HG03342 (cell line): ENCODE results near the gene GADD45GIP1.
A peak's percentile ranks its signal among the peaks of the same experiment; 100 is the strongest.
"Not testable (repeated sequence)": the region's sequence is repeated elsewhere in the genome, so short reads cannot be mapped to it uniquely, and the experiment has no call there.

Experiments
- ATAC-seq: cut with Tn5 transposase; IDR thresholded peaks from one replicate; pipeline ENCODE4 v1.9.1; 2021; ENCODE audit warnings: mild to moderate bottlenecking, moderate library complexity; ENCODE audit not compliant: unreplicated experiment

GADD45GIP1 gene

GRCh38 chr19:12944104-12944674 lies 12.8 kb downstream of the GADD45GIP1 start:
- no peak for ATAC-seq

DNA sequence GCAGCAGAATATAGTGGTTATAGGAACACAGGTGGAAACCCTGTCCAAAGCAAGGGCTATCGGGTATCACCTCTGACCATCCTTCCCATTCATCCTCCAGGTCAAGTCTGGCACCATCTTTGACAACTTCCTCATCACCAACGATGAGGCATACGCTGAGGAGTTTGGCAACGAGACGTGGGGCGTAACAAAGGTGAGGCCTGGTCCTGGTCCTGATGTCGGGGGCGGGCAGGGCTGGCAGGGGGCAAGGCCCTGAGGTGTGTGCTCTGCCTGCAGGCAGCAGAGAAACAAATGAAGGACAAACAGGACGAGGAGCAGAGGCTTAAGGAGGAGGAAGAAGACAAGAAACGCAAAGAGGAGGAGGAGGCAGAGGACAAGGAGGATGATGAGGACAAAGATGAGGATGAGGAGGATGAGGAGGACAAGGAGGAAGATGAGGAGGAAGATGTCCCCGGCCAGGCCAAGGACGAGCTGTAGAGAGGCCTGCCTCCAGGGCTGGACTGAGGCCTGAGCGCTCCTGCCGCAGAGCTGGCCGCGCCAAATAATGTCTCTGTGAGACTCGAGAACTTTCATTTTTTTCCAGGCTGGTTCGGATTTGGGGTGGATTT lies 13.5 kb downstream of the GADD45GIP1 start:
- no peak for ATAC-seq

GRCh38 chr19:12940897-12941296 lies 16.1 kb downstream of the GADD45GIP1 start:
- no peak for ATAC-seq

DNA sequence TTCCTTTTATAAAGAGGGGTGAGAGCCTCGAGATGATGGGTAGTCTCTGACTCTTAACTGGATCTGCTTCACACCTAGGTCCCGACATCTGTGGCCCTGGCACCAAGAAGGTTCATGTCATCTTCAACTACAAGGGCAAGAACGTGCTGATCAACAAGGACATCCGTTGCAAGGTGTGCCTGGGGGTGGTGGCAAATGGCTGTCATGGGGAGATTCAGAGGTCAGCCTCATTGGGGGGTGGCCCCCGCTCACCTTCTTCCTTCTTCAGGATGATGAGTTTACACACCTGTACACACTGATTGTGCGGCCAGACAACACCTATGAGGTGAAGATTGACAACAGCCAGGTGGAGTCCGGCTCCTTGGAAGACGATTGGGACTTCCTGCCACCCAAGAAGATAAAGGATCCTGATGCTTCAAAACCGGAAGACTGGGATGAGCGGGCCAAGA lies 17.0 kb downstream of the GADD45GIP1 start:
- ATAC-seq = no peak

GRCh38 chr19:12938779-12939601 lies 18.0 kb downstream of the GADD45GIP1 start:
- peak; percentile 4 for ATAC-seq

GRCh38 chr19:12937927-12938778 lies 18.9 kb downstream of the GADD45GIP1 start, which contains the start of gene CALR:
Gene CALR (plus strand): TSS chr19:12938609. CDS start chr19:12938680, 71 bp downstream.
- peak; percentile 81 for ATAC-seq

GRCh38 chr19:12937093-12937926 lies 19.7 kb downstream of the GADD45GIP1 start:
- no peak for ATAC-seq

DNA sequence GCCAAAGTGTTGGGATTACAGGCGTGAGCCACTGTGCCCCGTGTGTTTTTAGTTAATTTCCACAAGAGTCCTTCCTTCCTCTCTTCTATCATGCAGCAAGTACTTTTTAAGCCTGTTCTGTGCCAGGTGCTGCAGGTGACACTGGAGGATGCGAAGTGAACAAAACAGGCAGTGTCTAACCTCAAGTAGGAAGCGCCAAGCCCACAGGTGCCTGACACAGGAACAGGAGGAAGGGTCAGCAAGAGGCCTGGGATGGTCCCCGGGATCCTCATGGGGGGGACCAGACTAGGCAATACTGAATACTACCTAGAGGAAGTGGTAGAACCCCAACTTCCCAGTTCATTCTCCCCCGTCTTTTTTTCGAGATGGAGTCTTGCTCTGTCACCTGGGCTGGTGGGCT lies 20.4 kb downstream of the GADD45GIP1 start:
- ATAC-seq = no peak

GRCh38 chr19:12935071-12935470 lies 22.0 kb downstream of the GADD45GIP1 start:
- ATAC-seq = no peak

- peak; percentile 26 for ATAC-seq
Measured at GRCh38 chr19:12933287-12934072, 23.5 kb downstream of the GADD45GIP1 start, which contains the start of gene FARSA. Gene FARSA (minus strand): TSS chr19:12933711. CDS start chr19:12933696, 15 bp downstream.

GRCh38 chr19:12932392-12933286 lies 24.4 kb downstream of the GADD45GIP1 start:
- no peak for ATAC-seq

DNA sequence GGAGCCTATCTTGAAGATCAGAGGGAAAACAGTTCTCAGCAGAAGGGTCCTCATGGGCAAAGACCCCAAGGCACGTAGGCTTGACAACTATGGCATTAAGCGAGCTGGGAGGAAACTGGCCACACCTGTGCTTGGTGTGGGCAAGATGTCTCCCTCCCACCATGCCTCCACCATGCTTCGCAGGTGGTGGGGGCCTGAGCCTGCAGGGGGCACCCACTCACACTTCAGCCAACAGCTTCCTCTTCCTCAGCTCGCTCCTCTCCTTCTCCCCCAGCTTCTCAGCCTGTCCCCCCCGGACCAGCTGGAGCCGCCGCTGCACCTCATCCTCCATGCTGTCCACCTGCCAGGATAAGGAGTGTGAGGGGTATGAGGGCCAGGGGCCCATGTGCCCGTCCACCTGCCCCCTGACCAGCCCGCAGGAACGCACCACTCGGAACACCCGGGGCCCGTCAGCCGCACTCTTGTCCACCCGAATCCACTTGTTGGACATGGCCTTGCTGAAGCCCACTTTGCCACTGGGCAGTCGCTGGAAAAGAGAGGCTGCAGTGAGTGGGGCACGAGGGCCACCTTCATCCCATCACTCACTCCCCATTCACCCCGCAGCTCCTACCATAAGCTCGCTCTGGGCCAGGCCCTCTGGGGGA lies 26.9 kb downstream of the GADD45GIP1 start:
- no peak for ATAC-seq

- ATAC-seq = no peak
Measured at GRCh38 chr19:12924621-12925310, 32.3 kb downstream of the GADD45GIP1 start.

GRCh38 chr19:12922959-12923358 lies 34.1 kb downstream of the GADD45GIP1 start:
- no peak for ATAC-seq

- no peak for ATAC-seq
Measured at GRCh38 chr19:12921047-12921446, 36.0 kb downstream of the GADD45GIP1 start.

DNA sequence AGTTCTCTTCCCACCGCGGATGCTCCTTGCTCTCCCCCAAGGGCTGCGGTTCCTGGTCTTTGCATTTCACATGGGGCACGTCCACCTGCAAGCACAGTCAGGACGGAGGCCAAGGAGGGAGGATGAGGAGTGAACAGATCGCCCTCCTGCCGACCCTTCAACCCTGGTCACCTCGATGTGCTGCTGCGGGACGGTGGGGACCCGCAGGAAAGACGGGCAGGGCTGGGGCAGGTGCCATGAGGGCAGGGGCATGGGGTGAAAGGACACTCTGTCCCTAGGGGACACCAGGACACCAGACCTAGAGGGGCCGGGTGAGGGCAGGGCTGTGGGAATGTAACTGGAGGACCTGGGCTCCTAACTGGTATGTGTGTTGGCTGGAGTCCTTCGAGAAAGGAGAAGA lies 38.8 kb downstream of the GADD45GIP1 start:
- no peak for ATAC-seq

- ATAC-seq = not testable (repeated sequence)
Measured at GRCh38 chr19:12915860-12916259, 41.2 kb downstream of the GADD45GIP1 start.
